ES-I3 (cell line): ENCODE results near the gene DUSP21.
A peak's percentile ranks its signal among the peaks of the same experiment; 100 is the strongest.
"Not testable (repeated sequence)": the region's sequence is repeated elsewhere in the genome, so short reads cannot be mapped to it uniquely, and the experiment has no call there.

ENCODE experiments used
- H3K36me3 ChIP-seq: 2 replicates; pipeline ENCODE4 v1.6.1; 2013; ENCODE audit warnings: mild to moderate bottlenecking, low read length, control low read depth, moderate library complexity; ENCODE audit not compliant: insufficient read depth
- H3K4me1 ChIP-seq: 2 replicates; pipeline ENCODE4 v1.6.1; 2013; ENCODE audit warnings: mild to moderate bottlenecking, control low read depth, low read length; ENCODE audit not compliant: insufficient read depth
- H3K9ac ChIP-seq: 2 replicates; pipeline ENCODE4 v1.6.1; 2013; ENCODE audit warnings: low read depth, mild to moderate bottlenecking, low read length, moderate library complexity
- H3K9me3 ChIP-seq: 2 replicates; pipeline ENCODE4 v1.6.1; 2013; ENCODE audit warnings: mild to moderate bottlenecking, low read length, moderate library complexity; ENCODE audit not compliant: control insufficient read depth, insufficient read depth

The DUSP21 gene

DNA sequence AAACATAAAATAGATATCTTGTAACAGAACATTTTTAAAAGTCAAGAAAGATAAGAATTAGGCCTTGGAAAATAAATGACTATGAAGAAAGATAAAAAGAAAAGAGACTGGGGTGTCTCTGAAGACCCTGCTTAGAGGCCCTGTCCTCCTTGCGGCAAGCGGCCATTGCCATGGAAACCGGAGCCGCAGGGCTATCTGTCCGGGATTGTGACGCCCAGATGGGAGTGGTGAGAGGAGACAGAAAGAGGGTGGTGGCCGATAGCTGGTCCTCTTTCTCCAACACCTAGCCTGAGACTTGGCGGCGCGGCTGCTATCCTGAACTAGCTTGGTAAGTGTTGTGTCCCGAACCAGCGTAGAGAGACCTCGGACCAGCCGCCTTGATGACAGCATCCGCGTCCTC lies at the start of gene DUSP21:
Gene DUSP21, plus strand, starts transcription at position 269 of the 400 bp plus-strand sequence. Its CDS starts 112 bp downstream, at position 381.
- Histone ChIP-seq H3K36me3 (no peaks in the 10 kb centered on the region), H3K9ac (no peak within 1 kb of the TSS), H3K9me3 (no peaks in the 10 kb centered on the region), H3K4me1 (no peaks in the 10 kb centered on the region)

- H3K36me3 ChIP-seq, result no peaks in the 10 kb centered on the region
- H3K9ac ChIP-seq, result no peak overlapping the region
- H3K4me1 ChIP-seq, result no peaks in the 10 kb centered on the region
- no peaks in the 10 kb centered on the region for H3K9me3 ChIP-seq
Measured at GRCh38 chrX:44795945-44796450, 47.8 kb upstream of the DUSP21 start.

DNA sequence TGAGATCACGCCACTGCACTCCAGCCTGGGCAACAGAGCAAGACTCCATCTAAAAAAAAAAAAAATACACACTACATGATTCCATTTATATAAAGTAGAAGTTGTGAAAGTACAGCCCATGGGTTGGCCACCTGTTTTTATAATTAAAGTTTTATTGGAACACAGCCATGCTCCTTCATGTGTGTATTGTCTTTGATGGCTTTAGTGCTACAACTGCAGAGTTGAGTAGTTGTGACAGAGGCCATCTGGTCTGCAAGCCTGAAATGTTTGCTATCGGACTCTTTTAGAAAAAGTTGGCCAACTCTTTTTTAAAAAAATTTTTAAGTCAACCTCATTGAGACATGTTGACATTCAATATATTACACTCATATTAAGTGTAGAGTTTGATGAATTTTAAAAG lies 41.2 kb upstream of the DUSP21 start:
- no peaks in the 10 kb centered on the region for H3K36me3 ChIP-seq

DNA sequence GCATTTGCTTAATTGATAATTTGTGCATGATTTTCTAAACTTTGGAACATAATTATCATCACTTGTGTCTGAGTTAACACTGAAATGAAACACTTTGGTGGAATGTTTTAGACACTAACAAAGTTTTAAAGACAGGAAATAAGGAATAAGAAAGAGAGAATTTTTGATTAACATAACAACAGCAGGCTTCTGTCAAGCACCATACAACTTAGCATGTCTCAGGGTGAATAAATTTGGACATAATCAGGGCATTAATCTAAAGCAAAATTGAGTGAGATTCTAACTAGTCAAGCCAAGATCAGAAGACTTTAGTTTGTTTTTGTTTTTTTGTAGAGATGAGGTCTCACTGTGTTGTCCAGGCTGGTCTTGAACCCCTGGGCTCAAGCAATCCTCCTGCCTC lies 28.1 kb upstream of the DUSP21 start:
- no peak overlapping the region for H3K9ac ChIP-seq
- H3K9me3 ChIP-seq, result no peaks in the 10 kb centered on the region
- H3K4me1 ChIP-seq, result no peaks in the 10 kb centered on the region
- H3K36me3 ChIP-seq, result no peaks in the 10 kb centered on the region

More for the DNA sequence above, 41.2 kb upstream of the DUSP21 start:
- no peak overlapping the region for H3K9ac ChIP-seq
- H3K9me3 ChIP-seq, result no peaks in the 10 kb centered on the region
- no peaks in the 10 kb centered on the region for H3K4me1 ChIP-seq

DNA sequence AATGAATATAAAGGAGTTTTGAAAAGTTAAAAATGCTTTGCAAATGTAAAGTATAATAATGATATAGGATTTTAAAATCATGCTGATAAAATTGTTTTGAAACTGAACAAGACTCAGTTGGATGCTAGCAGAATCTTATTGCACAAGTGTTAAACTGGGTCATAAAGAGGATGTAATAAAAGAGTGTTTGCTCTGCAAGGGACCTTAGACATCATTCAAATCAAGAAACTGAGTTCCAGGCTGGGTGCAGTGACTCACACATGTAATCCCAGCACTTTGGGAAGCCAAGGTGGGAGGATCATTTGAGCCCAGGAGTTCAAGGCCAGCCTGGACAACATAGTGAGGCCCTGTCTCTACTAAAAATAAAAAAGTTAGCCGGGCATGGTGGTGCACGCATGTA lies 27.5 kb upstream of the DUSP21 start:
- no peaks in the 10 kb centered on the region for H3K4me1 ChIP-seq
- no peak overlapping the region for H3K9ac ChIP-seq
- no peaks in the 10 kb centered on the region for H3K36me3 ChIP-seq
- no peaks in the 10 kb centered on the region for H3K9me3 ChIP-seq

DNA sequence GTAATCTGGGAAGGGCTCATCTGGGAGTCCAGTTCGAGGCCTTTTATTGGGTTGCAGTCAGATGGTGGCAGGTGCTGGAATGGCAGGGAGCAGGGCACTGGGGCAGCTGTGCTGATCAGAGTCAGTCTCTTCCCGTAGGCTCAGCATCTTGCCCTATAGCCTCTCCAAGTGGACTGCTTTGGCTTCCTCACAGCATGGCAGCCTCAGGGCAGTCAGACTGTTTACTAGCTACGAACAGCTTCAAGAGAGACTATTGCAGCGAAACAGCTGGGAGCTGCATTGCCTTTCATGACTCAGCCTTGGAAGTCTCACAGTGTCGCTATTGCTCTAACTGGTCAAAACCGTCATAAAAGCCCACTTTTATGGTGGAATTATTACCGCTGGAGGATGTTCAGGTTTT lies 26.8 kb upstream of the DUSP21 start:
- Histone ChIP-seq H3K36me3 (no peaks in the 10 kb centered on the region), H3K4me1 (no peaks in the 10 kb centered on the region), H3K9ac (no peak overlapping the region), H3K9me3 (no peaks in the 10 kb centered on the region)

- no peak overlapping the region for H3K9ac ChIP-seq
- no peaks in the 10 kb centered on the region for H3K36me3 ChIP-seq
- H3K4me1 ChIP-seq, result no peaks in the 10 kb centered on the region
- no peaks in the 10 kb centered on the region for H3K9me3 ChIP-seq
Measured at GRCh38 chrX:44822601-44823000, 21.2 kb upstream of the DUSP21 start.

- not testable (repeated sequence) for H3K9me3 ChIP-seq, H3K4me1 ChIP-seq, H3K36me3 ChIP-seq, H3K9ac ChIP-seq
Measured at GRCh38 chrX:44823193-44823592, 20.6 kb upstream of the DUSP21 start.

DNA sequence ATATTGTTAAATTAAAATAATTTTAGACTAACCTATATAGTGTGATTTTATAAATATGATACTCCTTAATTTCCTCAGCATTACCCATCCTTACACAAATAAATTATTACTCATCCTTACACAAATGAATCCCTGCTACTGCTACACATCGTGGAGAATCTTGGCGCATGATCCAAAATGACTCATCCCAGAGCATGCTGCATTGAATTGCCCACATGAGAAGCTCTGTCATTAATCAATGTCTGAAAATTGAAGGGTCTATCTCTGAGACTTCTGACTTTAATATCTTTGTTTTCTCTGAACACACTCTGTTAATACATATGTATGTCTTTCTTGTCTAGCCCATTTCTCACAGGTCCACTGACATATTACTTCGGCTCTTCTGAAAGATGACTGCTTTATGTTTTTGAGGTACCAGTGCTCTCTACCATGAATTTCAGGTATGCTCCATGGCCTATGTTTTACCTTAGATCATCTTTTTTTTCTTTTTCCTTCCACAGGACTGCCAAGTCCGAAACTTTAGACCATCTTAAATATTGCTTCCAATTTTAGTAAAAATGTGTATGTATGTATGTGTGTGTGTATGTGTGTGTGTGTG lies 15.7 kb upstream of the DUSP21 start:
- no peak overlapping the region for H3K9ac ChIP-seq
- H3K36me3 ChIP-seq, result no peaks in the 10 kb centered on the region
- H3K4me1 ChIP-seq, result no peaks in the 10 kb centered on the region
- no peaks in the 10 kb centered on the region for H3K9me3 ChIP-seq

- no peak overlapping the region for H3K9ac ChIP-seq
Measured at GRCh38 chrX:44829832-44830231, 14.0 kb upstream of the DUSP21 start.

DNA sequence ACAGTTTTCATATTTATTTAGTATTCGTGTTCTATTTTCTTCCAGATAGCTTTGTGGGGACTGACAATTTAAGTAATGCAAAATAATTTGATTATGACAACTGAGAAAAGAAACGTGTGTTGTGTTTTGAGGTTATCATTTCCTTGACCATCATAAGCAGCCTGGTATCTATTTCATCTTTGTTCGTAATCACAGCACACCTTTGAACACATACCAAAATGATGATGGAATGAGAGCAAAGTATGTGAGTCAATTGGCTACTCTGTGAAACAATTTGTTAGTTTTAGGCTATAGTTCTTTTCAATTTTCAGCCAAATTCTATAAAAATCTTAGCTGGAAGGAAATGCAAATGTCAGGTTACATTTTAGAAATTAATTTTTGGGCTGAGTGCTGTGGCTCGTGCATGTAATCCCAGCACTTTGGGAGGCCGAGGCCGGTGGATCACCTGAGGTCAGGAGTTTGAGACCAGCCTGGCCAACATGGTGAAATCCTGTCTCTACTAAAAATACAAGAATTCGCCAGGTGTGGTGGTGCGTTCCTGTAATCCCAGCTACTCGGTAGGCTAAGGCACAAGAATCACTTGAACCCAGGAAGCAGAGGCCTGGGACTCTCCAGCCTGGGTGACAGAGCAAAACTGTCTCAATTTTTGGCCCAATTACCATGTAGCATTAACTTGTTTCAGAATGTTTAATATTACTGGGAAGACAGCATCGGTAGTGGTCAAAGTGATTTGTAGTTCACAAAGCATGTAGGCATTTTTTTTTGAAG lies 1.1 kb upstream of the DUSP21 start:
- no peak overlapping the region for H3K9ac ChIP-seq

More at GRCh38 chrX:44829832-44830231, 14.0 kb upstream of the DUSP21 start:
- no peaks in the 10 kb centered on the region for H3K36me3 ChIP-seq
- no peaks in the 10 kb centered on the region for H3K9me3 ChIP-seq
- H3K4me1 ChIP-seq, result no peaks in the 10 kb centered on the region

GRCh38 chrX:44843318-44843702 lies 511 bp upstream of the DUSP21 start:
- Histone ChIP-seq H3K36me3 (no peaks in the 10 kb centered on the region), H3K4me1 (no peaks in the 10 kb centered on the region), H3K9ac (no peak overlapping the region), H3K9me3 (no peaks in the 10 kb centered on the region)

More for the DNA sequence above, 1.1 kb upstream of the DUSP21 start:
- no peaks in the 10 kb centered on the region for H3K4me1 ChIP-seq
- H3K9me3 ChIP-seq, result no peaks in the 10 kb centered on the region
- no peaks in the 10 kb centered on the region for H3K36me3 ChIP-seq

GRCh38 chrX:44844204-44844603 lies 383 bp downstream of the DUSP21 start:
- H3K36me3 ChIP-seq, result no peaks in the 10 kb centered on the region
- no peak overlapping the region for H3K9ac ChIP-seq
- H3K9me3 ChIP-seq, result no peaks in the 10 kb centered on the region
- no peaks in the 10 kb centered on the region for H3K4me1 ChIP-seq

- not testable (repeated sequence) for H3K4me1 ChIP-seq, H3K9ac ChIP-seq, H3K36me3 ChIP-seq, H3K9me3 ChIP-seq
Measured at GRCh38 chrX:44850891-44851290, 7.1 kb downstream of the DUSP21 start.

DNA sequence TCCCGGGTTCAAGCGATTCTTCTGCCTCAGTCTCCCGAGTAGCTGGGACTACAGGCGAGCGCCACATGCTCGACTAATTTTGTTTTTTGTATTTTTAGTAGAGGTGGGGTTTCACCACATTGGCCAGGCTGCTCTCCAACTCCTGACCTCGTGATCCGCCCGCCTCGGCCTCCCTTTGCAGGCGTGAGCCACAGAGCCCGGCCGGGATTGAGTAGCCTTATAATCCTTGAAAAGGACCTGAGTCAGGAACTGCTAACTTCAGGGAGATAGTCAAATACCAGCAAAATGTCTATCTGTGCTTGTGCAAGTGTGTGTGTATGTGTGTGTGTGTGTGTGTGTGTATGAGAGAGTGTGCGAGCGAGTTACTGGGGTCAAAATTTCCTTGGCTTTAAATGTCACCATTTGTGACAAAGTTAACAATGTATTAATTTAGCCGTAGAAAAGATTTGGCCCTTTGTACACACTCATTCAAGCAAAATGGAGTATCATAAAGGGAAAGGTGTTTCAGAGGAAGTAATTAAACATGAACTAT lies 27.4 kb downstream of the DUSP21 start:
- Histone ChIP-seq H3K4me1 (no peaks in the 10 kb centered on the region), H3K9me3 (no peaks in the 10 kb centered on the region), H3K9ac (peak overlapping the region; percentile 89; the same call in 1 of the 2 replicates), H3K36me3 (no peaks in the 10 kb centered on the region)
